GM18873 (cell line): ENCODE measurements around the gene SPATA21.

ENCODE experiments used
- ATAC-seq: cut with Tn5 transposase; IDR thresholded peaks from one replicate; pipeline ENCODE4 v1.9.1; 2021; ENCODE audit warnings: mild to moderate bottlenecking, moderate library complexity, moderate number of reproducible peaks; ENCODE audit not compliant: unreplicated experiment, low FRiP score

The SPATA21 gene

DNA sequence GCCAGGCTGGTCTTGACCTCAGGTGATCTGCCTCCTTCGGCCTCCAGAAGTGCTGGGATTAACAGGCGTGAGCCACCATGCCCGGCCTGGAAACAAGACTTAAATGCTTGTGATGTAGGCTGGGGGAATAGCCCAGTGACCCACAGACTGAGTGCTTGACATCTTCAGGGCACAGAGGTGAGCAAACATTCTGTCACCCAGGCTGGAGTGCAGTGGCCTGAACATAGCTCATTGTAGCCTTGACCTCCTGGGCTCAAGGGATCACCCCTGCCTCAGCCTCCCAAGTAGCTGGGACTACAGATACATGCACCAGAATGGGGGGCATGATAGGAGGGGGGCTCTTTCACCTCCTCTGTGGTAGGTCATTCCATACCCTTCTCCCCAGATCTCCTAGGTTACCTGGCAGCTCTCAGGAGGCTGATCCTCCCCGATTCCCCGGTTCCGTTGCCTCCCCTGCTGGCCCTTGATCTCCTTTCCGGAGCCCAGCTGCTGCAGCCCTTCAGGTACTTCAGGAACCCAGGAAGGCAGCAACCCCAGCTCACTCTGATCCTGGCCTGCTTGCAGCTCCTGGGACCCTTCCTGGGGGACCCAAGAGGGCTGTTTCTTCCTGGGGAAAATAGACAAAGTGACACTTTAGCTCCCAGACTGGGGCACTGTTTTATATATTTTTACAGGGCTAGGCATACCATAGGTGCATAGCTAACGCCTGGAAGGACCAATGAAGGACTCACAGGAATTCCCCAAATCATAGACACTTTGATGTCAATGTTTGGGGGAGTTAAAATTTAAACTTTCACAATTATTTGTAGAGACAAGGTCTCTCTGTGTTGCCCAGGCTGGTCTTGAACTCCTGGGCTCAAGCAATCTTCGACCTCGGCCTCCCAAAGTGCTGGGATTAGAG is 11.8 kb downstream of the SPATA21 start:
- no peak for ATAC-seq

- ATAC-seq: no peak
Observed at GRCh38 chr1:16422041-16422440, 15.2 kb downstream of the SPATA21 start.

DNA sequence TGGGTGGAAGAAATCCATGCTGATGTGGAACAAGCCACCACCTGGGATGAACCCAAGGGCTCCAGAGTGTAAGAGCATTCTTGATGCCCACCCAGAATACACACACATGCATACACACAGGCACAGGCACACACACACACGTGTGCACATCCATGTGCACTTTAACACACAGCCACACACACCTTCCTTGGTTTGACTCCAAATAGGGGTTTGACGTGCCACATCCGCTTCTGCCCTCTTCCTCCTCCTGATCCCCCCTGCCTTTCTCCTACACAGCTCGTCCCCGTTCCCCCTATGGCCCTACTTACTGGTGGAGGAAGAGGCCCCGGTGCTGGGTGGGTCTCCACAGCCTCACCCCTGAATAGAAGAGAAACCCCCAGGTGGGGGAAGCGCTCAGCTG is 16.0 kb downstream of the SPATA21 start:
- ATAC-seq: no peak

GRCh38 chr1:16420424-16421118 is 16.7 kb downstream of the SPATA21 start:
- no peak for ATAC-seq

- no peak for ATAC-seq
Observed at GRCh38 chr1:16418823-16419425, 18.3 kb downstream of the SPATA21 start.

- ATAC-seq: no peak
Observed at GRCh38 chr1:16413191-16413590, 24.0 kb downstream of the SPATA21 start.

DNA sequence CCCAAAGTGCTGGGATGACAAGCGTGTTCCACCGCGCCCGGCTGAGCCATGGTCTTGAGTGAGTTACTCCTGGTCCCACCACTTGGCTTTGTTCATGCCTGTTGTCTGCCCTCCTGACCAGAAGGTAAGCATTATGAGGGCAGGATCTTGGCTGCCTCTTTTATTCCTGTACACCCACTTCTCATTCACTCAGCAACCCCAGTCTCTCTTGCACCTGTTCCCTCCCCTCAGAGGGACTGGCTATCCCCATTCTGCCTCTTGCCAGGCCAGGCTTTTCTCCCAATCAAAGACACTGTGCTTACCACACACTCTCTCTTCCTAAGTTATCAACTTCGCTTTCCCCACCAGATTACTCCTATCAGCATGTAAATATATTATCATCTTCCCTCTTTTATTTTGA is 26.4 kb downstream of the SPATA21 start:
- ATAC-seq: no peak

GRCh38 chr1:16409536-16410152 is 27.6 kb downstream of the SPATA21 start:
- ATAC-seq: no peak

DNA sequence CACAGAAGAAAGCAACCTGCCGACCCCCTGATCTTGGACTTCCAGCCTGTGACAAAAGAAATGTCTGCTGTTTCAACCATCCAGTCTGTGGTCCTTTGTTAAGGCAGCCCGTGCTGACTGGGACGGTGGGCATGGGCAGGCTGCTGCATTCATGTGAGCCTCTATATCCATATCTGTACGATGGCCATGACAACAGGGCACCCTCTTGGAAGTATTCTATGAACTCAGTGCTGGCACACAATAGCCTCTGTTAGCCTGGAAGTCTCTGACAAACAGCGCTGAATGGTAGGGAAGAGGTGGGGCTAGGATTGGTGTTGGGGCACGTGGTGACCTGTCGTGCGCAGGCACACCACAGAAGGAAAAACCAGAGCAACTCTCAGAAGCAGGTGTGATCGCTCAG is 30.4 kb downstream of the SPATA21 start:
- ATAC-seq: no peak

- ATAC-seq: no peak
Observed at GRCh38 chr1:16405441-16405840, 31.8 kb downstream of the SPATA21 start.

- ATAC-seq: no peak
Observed at GRCh38 chr1:16402742-16403141, 34.5 kb downstream of the SPATA21 start.

DNA sequence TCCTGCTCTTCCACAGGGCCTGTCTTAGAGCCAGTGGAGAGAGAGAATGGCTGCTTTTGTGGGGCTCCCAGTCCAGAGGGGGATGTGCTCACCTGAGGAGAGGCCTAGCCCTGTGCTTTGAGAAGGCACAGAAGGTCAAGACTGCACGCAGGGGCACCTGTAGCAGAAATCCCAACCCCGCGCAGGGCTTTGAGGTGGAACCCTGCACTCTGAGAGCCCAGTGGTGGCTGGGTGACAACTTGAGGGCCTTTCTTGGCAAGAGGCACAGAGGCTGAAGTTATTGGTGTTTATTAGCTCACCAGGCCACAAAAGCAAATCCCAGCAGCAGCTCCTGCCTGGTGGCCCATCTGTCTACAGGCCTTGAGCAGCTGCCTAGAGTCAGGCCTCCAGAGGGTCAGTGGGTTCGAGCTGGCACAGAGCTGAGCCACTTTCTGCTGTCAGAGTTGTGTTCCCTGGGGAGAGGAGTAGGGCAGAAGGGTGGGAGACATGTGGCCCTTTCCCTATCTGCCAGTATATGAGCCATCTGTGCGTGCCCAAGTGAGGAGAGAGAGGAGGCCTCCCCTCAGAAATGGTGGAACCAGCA is 38.8 kb downstream of the SPATA21 start:
- ATAC-seq: no peak

DNA sequence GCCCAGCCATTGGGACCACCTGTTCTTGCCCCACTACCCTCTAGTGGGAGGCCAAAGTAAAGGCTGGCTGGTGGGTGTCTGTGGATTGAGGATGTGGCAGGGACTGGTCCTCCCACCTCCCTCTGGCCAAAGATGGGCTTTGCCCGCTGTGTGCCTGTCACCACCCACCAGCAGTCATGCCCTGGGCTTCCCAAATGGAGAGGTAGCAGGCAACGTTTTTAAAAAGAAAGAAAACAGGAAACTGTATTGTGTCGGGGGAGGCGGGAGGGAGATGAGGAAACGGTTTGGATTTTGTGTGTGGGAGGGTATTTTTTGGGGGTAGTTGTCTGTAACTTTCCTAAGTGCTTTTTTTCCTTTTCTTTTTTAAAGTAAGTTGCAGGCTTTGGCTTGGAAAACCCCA is 40.1 kb downstream of the SPATA21 start:
- no peak for ATAC-seq

DNA sequence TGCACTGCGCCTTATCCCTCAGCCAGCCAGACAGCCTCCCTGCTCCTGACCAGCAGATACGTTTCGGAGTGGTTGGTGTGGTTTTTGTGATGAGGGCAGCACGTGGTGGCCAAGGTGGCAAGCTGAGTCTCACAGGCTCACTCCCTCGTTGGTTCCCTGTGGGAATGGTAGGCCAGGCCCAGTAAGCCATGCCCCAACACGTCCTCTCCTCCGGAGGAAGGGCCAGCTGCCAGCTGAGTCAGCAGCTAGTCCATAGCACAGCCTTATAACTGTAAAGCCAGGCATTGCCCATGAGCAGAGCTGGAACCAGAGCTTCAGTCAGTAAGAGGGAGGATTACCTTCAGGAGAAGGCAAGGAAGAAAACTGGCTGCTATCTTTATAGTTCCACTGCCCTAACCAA is 40.6 kb downstream of the SPATA21 start:
- ATAC-seq: no peak

GRCh38 chr1:16394977-16395376 is 42.2 kb downstream of the SPATA21 start:
- no peak for ATAC-seq

DNA sequence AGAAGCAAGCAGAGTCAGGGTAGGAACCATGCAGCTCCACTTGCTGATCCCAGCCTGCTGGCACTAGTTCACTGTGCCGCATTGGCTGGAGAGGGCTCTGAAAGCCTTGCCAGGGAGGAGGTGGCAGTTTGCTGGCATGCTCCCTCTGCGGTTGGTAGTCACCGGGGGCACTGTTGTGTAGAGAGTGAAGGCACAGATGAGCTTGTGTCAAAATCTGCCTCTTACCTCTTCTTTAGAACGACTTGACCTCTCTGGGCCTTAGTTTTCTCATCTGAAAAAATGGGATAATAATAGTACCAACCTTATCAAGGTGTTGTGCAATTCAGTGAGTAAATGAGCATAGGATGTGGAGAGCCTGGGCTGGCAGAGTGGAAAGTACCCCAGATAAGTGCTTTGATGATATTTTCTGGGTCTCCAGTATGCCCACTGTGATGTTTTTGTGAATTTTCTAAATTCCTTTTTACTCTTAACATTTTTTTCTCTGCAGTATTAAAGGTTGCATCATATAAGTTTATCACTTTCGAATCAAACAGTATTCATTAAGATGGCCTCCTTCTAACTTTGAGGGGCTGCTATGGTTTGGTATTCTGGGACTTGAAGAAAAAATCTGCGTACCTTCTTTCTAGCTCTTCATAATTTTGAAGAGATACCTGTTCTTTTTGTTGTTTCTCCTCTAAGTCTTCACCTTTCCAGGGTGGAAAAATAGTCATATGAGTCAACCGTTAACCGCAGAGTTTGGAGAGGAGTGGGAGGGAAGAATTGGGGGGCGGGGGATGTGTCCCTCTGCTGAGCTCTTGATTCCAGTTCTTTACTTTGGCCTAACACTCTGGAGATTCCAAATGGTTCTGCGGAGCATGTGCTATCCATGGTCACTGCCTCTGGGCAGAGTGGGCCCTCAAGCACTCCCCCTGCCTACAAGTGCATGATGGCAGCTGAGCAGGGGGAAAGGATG is 43.4 kb downstream of the SPATA21 start:
- no peak for ATAC-seq

- no peak for ATAC-seq
Observed at GRCh38 chr1:16392740-16393569, 44.3 kb downstream of the SPATA21 start.

GRCh38 chr1:16391411-16391810 is 45.8 kb downstream of the SPATA21 start:
- no peak for ATAC-seq
